ENCODE results near the gene TGM2.

TGM2 gene

GRCh38 chr20:38090061-38090460 is 75.0 kb downstream of the TGM2 start:
- Histone ChIP-seq H3K9ac (ENCODE audit: low read length) (no peak overlapping the region), H4K20me1 (ENCODE audit: insufficient read depth, low read length) (no peaks in the 10 kb centered on the region), H3K79me2 (ENCODE audit: low read length) (no peaks in the 10 kb centered on the region), H3K36me3 (replicated peaks; ENCODE audit: insufficient read depth, low read length) (no peaks in the 10 kb centered on the region; the same call in 1 of the 2 replicates), H3K9me3 (replicated peaks; ENCODE audit: insufficient read depth, low read length) (no peaks in the 10 kb centered on the region), H3K27me3 (replicated peaks; ENCODE audit: insufficient read depth, low read length) (no peaks in the 10 kb centered on the region), H3K27ac (ENCODE audit: low read length) (no peak overlapping the region), H3K4me2 (ENCODE audit: low read depth, low read length) (no peak overlapping the region), H3K4me3 (ENCODE audit: low read length) (no peak overlapping the region), H3F3A (ENCODE audit: insufficient read depth, low read length) (no peaks in the 10 kb centered on the region; the same call in 1 of the 2 replicates), H3K4me1 (ENCODE audit: low read length) (peaks cover 24% of the 10 kb centered on the region), H2AFZ (ENCODE audit: low read length) (no peak overlapping the region), H3K9me2 (replicated peaks; ENCODE audit: insufficient read depth, low read length) (no peaks in the 10 kb centered on the region)
- no peak for TF ChIP-seq EZH2phosphoT487 (IDR thresholded peaks at IDR 0.05; ENCODE audit: low read length)
- no peak for TF ChIP-seq EZH2 (optimal IDR thresholded peaks at IDR 0.05; ENCODE audit: low read depth, low read length)
- TF ChIP-seq CTCF (IDR thresholded peaks at IDR 0.05; ENCODE audit: low read length): no peak
- DNase-seq: no peak

GRCh38 chr20:38089500-38089899 is 75.6 kb downstream of the TGM2 start:
- TF ChIP-seq EZH2phosphoT487 (IDR thresholded peaks at IDR 0.05; ENCODE audit: low read length) (no peak), EZH2 (optimal IDR thresholded peaks at IDR 0.05; ENCODE audit: low read depth, low read length) (no peak), CTCF (IDR thresholded peaks at IDR 0.05; ENCODE audit: low read length) (no peak)
- H3K36me3 ChIP-seq (replicated peaks; ENCODE audit: insufficient read depth, low read length): no peaks in the 10 kb centered on the region; the same call in 1 of the 2 replicates
- no peaks in the 10 kb centered on the region for H3K9me2 ChIP-seq (replicated peaks; ENCODE audit: insufficient read depth, low read length)
- no peaks in the 10 kb centered on the region for H3K9me3 ChIP-seq (replicated peaks; ENCODE audit: insufficient read depth, low read length)
- H3K27me3 ChIP-seq (replicated peaks; ENCODE audit: insufficient read depth, low read length): no peaks in the 10 kb centered on the region
- no peak overlapping the region for H3K4me2 ChIP-seq (ENCODE audit: low read depth, low read length)
- no peak overlapping the region for H3K9ac ChIP-seq (ENCODE audit: low read length)
- peaks cover 18% of the 10 kb centered on the region for H3K4me1 ChIP-seq (ENCODE audit: low read length)
- no peaks in the 10 kb centered on the region; the same call in 1 of the 2 replicates for H3K79me2 ChIP-seq (ENCODE audit: low read length)
- no peak overlapping the region for H3K27ac ChIP-seq (ENCODE audit: low read length)
- DNase-seq: no peak
- no peaks in the 10 kb centered on the region; the same call in 1 of the 2 replicates for H3F3A ChIP-seq (ENCODE audit: insufficient read depth, low read length)
- H4K20me1 ChIP-seq (ENCODE audit: insufficient read depth, low read length): no peaks in the 10 kb centered on the region
- no peak overlapping the region for H3K4me3 ChIP-seq (ENCODE audit: low read length)
- no peak overlapping the region for H2AFZ ChIP-seq (ENCODE audit: low read length)

- Histone ChIP-seq H3K9me3 (replicated peaks; ENCODE audit: insufficient read depth, low read length) (no peaks in the 10 kb centered on the region), H3K4me2 (ENCODE audit: low read depth, low read length) (no peak overlapping the region), H3K36me3 (replicated peaks; ENCODE audit: insufficient read depth, low read length) (peaks cover 3% of the 10 kb centered on the region; the same call in 1 of the 2 replicates), H4K20me1 (ENCODE audit: insufficient read depth, low read length) (no peaks in the 10 kb centered on the region), H3K9ac (ENCODE audit: low read length) (no peak overlapping the region), H3K27ac (ENCODE audit: low read length) (no peak overlapping the region), H3K79me2 (ENCODE audit: low read length) (peaks cover 32% of the 10 kb centered on the region), H2AFZ (ENCODE audit: low read length) (no peak overlapping the region), H3K9me2 (replicated peaks; ENCODE audit: insufficient read depth, low read length) (no peaks in the 10 kb centered on the region), H3K4me1 (ENCODE audit: low read length) (no peaks in the 10 kb centered on the region), H3F3A (ENCODE audit: insufficient read depth, low read length) (no peaks in the 10 kb centered on the region), H3K4me3 (ENCODE audit: low read length) (no peak overlapping the region), H3K27me3 (replicated peaks; ENCODE audit: insufficient read depth, low read length) (no peaks in the 10 kb centered on the region)
- TF ChIP-seq CTCF (IDR thresholded peaks at IDR 0.05; ENCODE audit: low read length) (no peak), EZH2phosphoT487 (IDR thresholded peaks at IDR 0.05; ENCODE audit: low read length) (no peak), EZH2 (optimal IDR thresholded peaks at IDR 0.05; ENCODE audit: low read depth, low read length) (no peak)
- no peak for DNase-seq
Observed at GRCh38 chr20:38085026-38085425, 80.0 kb downstream of the TGM2 start.
